Stomach (tissue), 9 donors: ENCODE results near the gene RHOH. TPM values are rescaled to one million over a fixed set of nuclear protein-coding genes. Genes with fewer than 3 reads are reported as not detected.

Experiments used
- DNase-seq, 2 donors: peaks; one replicate each; pipeline versions ENCODE4 v3.0.0 to v3.0.0-alpha.2; 2013 to 2019
- H3K27ac ChIP-seq, 5 donors: fragments of 200-600 bp in 4 of 5; sonication (generic) in 4 of 5; one replicate each; pipeline ENCODE4 v1.5.1; 2013 to 2019; ENCODE audit warnings: mild to moderate bottlenecking in 1 of 5, moderate library complexity in 1 of 5
- H3K27me3 ChIP-seq, 3 donors: fragments of 200-600 bp; sonication (generic); one replicate each; pipeline ENCODE4 v1.5.1; 2017 to 2019; ENCODE audit warnings: mixed run types in 1 of 3
- H3K36me3 ChIP-seq, 4 donors: fragments of 200-600 bp; sonication (generic); 1 replicate in 3 of 4; 2 replicates in 1 of 4; pipeline ENCODE4 v1.5.1; 2016 to 2019
- H3K4me1 ChIP-seq, 4 donors: fragments of 200-600 bp; sonication (generic); one replicate each; pipeline ENCODE4 v1.5.1; 2016 to 2019
- H3K4me3 ChIP-seq, 4 donors: fragments of 200-600 bp; sonication (generic) in 3 of 4; one replicate each; pipeline ENCODE4 v1.5.1; 2016 to 2019; ENCODE audit warnings: mild to moderate bottlenecking in 1 of 4
- H3K9me3 ChIP-seq, 4 donors: fragments of 200-600 bp; sonication (generic); one replicate each; pipeline ENCODE4 v1.5.1; 2016 to 2019
- CTCF ChIP-seq, 7 experiments: fragments of 450-650 bp in 4 of 7; fragments of 200-600 bp in 3 of 7; sonication (generic) in 3 of 7; IDR thresholded peaks; one replicate each; pipeline ENCODE4 v1.5.1; 2016 to 2019; ENCODE audit warnings: antibody characterized with exemption in 7 of 7, control low read depth in 2 of 7, mild to moderate bottlenecking in 1 of 7
- EP300 ChIP-seq: sonication (generic); formaldehyde crosslinking; IDR thresholded peaks from one replicate; pipeline ENCODE4 v1.6.1; 2017; ENCODE audit warnings: antibody characterized with exemption
- POLR2A ChIP-seq, 4 donors: fragments of 450-650 bp; IDR thresholded peaks; one replicate each; pipeline ENCODE4 v1.6.1; 2016; ENCODE audit warnings: antibody characterized with exemption in 4 of 4, control low read depth in 2 of 4, mild to moderate bottlenecking in 1 of 4, moderate library complexity in 1 of 4
- POLR2AphosphoS5 ChIP-seq, 3 donors: sonication (generic); formaldehyde crosslinking; IDR thresholded peaks; one replicate each; pipeline ENCODE4 v1.6.1; 2016; ENCODE audit warnings: antibody characterized with exemption in 3 of 3
- whole genome bisulfite sequencing, 5 donors: extraction: QIAGEN DNeasy Blood & Tissue Kit in 3 of 5; methylation state at CpG; one replicate each; pipeline versions ENCODE4 v1.1.5 to v1.1.7; 2013 to 2018; 5-methylcytosine and 5-hydroxymethylcytosine counted together
- intact Hi-C: fragments of 100-400 bp; cut with DNase I; formaldehyde crosslinking; loops from one replicate; pipeline ENCODE4 v1.15.1; 2023; ENCODE audit warnings: low total_unique reads
- polyA plus RNA-seq, 3 donors: library from polyadenylated mRNA; stranded (reverse); fragments of 200-250 nt; gene quantifications; one replicate each; pipeline ENCODE4 v1.2.3, GENCODE V29; 2013
- total RNA-seq, 5 donors: library from RNA; depleted of rRNA; stranded (reverse); fragments of >200 nt; gene quantifications; one replicate each; pipeline versions ENCODE4 v1.1.0 to v1.2.3, GENCODE V29; 2014 to 2016
- donor health status: healthy with polysubstance abuse.
- donor health status: Bipolar disorder and iron deficiency.
- donor health status: healthy.

The RHOH gene
- total and polyA plus RNA-seq, 8 donors, result 1.3 to 7.5 (median 4.0) TPM

- TF ChIP-seq POLR2A (IDR thresholded peaks at IDR 0.05) (no peak), CTCF (IDR thresholded peaks at IDR 0.05) (peak in 2 of 7 experiments; percentile 7 to 24)
- H3K36me3 ChIP-seq, result no peaks in the 10 kb centered on the region
- no peaks in the 10 kb centered on the region for H3K4me1 ChIP-seq
- intact Hi-C loops, result no loop called here
- H3K27me3 ChIP-seq, result no peaks in the 10 kb centered on the region
- 88 to 94% (median 90%) methylated on average over 10 of the region's 10 CpGs for WGBS, 5 donors
- no peaks in the 10 kb centered on the region for H3K9me3 ChIP-seq
- H3K4me3 ChIP-seq, result no peak overlapping the region
- DNase-seq, result no peak
- no peak overlapping the region for H3K27ac ChIP-seq
These were observed 31.9 kb downstream of the RHOH start for GRCh38 chr4:40228497-40229365.

GRCh38 chr4:40231316-40231863 is 34.6 kb downstream of the RHOH start:
- Histone ChIP-seq H3K27ac (no peak overlapping the region), H3K27me3 (no peaks in the 10 kb centered on the region), H3K36me3 (no peaks in the 10 kb centered on the region), H3K4me1 (no peaks in the 10 kb centered on the region), H3K9me3 (no peaks in the 10 kb centered on the region), H3K4me3 (no peak overlapping the region)
- intact Hi-C loops, result no loop called here
- DNase-seq, result no peak
- 80 to 88% (median 85%) methylated on average over 8 of the region's 8 CpGs for WGBS, 5 donors
- TF ChIP-seq CTCF (IDR thresholded peaks at IDR 0.05) (no peak), POLR2A (IDR thresholded peaks at IDR 0.05) (no peak)

GRCh38 chr4:40232610-40233009 is 35.8 kb downstream of the RHOH start:
- Histone ChIP-seq H3K36me3 (no peaks in the 10 kb centered on the region), H3K27ac (no peak overlapping the region), H3K4me1 (no peaks in the 10 kb centered on the region), H3K27me3 (no peaks in the 10 kb centered on the region), H3K9me3 (no peaks in the 10 kb centered on the region), H3K4me3 (no peak overlapping the region)
- DNase-seq, result no peak
- intact Hi-C loops, result no loop called here
- no peak for TF ChIP-seq POLR2A (IDR thresholded peaks at IDR 0.05)
- TF ChIP-seq EP300, result no peak
- TF ChIP-seq CTCF (IDR thresholded peaks at IDR 0.05), result no peak
- no peak for TF ChIP-seq POLR2AphosphoS5 (IDR thresholded peaks at IDR 0.05)
- 73 to 92% (median 76%) methylated on average over 3 of the region's 3 CpGs for WGBS, 5 donors

- H3K4me1 ChIP-seq, result no peaks in the 10 kb centered on the region
- H3K27me3 ChIP-seq, result no peaks in the 10 kb centered on the region
- no peak for DNase-seq
- intact Hi-C loops, result no loop called here
- no peaks in the 10 kb centered on the region for H3K9me3 ChIP-seq
- 62 to 88% (median 69%) methylated on average over 3 of the region's 3 CpGs for WGBS, 5 donors
- H3K27ac ChIP-seq, result no peak overlapping the region
- TF ChIP-seq POLR2AphosphoS5 (IDR thresholded peaks at IDR 0.05) (no peak), CTCF (IDR thresholded peaks at IDR 0.05) (no peak), POLR2A (IDR thresholded peaks at IDR 0.05) (no peak), EP300 (no peak)
- H3K36me3 ChIP-seq, result no peaks in the 10 kb centered on the region
- no peak overlapping the region for H3K4me3 ChIP-seq
These were observed 36.4 kb downstream of the RHOH start for GRCh38 chr4:40233227-40233626.
